TTC549 (cell line): ENCODE results near the gene ZFPM1.

Experiments
- FAIRE-seq: peaks from 2 replicates; lab custom pipeline; 2012; peaks lifted over from hg19 to GRCh38; lab: Jason Lieb, UNC

Gene ZFPM1

GRCh38 chr16:88499836-88500251 lies 46.8 kb downstream of the ZFPM1 start:
- FAIRE-seq: no peak

DNA sequence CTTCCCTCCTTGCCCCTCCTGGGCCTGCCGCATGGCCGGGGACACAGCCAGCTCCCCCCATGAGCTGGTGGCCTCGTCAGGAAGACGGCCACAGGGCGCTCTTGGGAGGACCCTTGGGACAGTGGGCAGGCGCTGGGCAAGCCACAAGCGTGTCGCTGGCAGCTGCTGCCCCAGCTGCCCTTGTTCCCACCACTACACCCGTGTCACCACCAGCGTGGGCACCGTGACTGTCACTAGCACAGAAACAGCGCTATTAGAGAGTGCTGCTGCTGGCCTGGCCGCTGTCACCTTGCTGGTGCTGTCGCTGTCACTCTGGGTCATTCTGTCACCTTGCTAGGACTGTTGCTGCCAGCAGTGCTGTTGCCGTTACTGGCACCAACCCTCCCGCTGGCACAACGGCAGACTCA lies 47.2 kb downstream of the ZFPM1 start:
- no peak for FAIRE-seq

DNA sequence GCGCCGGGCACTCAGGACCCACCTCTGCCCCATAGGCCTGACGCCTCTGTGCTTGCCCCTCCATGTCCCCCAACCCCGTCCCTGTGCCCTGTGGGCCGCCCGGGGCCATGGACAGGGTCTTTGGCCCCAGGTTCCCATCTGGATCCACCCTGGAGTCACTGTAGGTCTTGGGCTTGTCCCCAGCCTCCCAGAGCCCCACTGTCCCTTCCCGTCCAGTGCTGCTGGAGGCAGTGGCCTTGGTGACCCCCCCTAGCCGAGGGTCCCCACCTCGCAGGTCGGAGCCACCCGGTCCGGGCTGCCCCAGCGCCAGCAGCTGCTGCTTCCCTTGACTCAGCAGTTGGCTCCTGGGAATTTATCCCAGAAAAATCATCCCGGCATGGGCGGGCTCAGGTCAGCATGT lies 49.3 kb downstream of the ZFPM1 start:
- no peak for FAIRE-seq

DNA sequence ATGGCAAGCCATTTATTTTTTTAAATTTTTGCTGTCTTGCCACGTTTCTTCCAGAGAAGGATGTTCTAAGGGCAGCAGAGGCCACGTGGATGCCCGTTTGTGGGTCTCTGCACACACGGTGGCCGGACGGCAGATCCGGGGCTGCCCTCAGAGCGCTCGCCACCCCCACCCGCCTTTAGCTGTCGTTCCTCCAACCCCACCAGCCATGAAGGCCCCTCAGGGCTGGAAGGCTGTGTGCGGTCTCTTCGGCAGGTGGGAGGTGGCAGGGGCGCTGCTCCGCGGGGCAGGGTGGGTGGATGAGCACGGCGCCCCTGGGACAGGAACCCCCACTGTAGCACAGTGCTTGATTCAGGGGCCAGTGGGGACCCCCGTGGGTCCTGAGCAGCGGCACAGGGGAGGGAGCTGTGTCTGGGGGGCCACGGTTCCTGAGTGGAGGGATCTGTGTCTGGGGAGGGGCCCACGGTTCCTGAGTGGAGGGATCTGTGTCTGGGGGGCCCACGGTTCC lies 49.7 kb downstream of the ZFPM1 start:
- no peak for FAIRE-seq

DNA sequence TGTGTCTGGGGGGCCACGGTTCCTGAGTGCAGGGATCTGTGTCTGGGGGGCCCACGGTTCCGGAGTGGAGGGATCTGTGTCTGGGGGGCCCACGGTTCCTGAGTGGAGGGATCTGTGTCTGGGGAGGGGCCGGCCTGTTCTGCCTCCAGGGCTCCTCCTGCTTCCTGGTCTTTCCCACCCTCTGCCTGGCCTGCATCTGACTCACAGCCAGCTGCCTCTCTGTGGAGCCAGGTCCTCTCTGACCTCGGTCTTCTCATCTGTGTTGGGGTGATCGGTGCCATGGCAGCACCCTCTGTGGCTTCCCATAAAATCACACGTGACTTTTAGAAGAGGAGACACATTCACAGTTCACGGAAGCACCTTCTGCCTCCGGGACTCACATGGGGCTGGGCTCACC lies 50.3 kb downstream of the ZFPM1 start:
- no peak for FAIRE-seq

- FAIRE-seq: no peak
Observed at GRCh38 chr16:88503771-88504488, 50.9 kb downstream of the ZFPM1 start.

DNA sequence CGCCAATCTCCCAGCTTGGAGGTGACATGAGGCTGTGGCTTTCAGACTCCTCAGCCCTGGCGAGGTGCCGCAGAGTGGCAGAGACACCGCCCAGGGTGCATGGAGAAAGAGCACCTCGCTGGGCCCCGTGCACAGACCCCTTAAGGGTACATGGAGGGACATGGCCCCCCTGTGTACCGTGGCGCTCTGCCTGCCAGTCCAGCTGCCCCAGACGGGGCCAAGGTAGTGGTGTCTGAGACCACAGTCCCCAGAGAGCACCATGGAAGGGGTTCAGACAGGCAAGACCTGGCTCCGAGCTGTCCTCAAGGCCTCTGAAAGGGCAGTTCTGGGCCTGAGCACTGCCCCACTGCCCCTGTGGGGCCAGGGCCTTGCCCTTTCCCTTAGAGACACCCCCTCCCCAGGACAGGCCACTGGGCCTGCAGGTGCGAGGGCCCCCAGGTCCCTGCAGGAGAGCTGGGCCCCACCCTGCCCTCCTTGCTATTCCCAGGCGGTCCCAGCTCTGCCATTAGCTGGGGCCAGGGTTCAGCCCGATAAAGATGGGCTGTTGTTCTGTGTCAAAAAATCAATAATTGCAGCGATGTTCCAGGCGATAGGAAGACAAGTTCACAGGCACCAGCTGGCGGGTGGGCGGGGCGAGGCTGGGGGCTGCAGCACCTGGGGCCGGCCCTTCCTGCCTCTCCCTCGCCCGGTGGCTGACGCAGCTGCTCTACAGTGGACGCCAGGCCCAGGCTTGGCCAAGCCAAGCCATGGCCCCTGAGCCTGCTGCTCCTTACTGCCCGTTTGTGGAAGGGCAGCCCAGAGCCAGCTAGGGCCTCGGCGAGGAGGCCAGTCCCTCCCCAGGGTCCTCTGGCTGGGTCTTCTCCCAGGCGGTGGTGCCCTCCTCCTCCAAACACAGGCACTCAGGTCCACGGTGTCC lies 51.7 kb downstream of the ZFPM1 start:
- FAIRE-seq: no peak

GRCh38 chr16:88505405-88506082 lies 52.5 kb downstream of the ZFPM1 start:
- FAIRE-seq: no peak

- no peak for FAIRE-seq
Observed at GRCh38 chr16:88506723-88507122, 53.6 kb downstream of the ZFPM1 start.

- FAIRE-seq: no peak
Observed at GRCh38 chr16:88507231-88507743, 54.2 kb downstream of the ZFPM1 start.

DNA sequence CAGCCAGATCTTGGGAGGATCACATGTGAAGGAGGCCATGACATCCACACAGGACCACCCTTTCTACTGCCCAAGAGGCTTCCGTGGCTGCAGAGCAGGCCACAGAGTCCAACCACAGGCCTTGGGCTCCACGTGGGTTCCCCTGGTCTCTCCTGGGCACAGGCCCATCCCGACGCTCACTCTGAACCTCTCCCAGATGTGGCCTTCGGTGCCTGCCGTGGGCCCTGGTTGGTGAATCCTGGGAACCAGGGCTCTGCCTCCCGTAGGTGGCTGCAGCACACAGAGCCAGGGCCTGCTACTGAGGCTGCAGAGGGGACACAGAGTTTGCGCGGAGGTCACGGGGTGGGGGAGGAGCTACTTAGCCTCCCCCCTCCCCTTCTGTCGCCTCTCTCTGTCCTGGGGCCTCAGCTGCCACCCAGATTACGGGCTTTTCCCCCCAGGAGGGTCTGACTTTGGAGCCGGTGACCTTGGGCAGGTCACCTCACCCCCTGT lies 55.3 kb downstream of the ZFPM1 start:
- FAIRE-seq: no peak

DNA sequence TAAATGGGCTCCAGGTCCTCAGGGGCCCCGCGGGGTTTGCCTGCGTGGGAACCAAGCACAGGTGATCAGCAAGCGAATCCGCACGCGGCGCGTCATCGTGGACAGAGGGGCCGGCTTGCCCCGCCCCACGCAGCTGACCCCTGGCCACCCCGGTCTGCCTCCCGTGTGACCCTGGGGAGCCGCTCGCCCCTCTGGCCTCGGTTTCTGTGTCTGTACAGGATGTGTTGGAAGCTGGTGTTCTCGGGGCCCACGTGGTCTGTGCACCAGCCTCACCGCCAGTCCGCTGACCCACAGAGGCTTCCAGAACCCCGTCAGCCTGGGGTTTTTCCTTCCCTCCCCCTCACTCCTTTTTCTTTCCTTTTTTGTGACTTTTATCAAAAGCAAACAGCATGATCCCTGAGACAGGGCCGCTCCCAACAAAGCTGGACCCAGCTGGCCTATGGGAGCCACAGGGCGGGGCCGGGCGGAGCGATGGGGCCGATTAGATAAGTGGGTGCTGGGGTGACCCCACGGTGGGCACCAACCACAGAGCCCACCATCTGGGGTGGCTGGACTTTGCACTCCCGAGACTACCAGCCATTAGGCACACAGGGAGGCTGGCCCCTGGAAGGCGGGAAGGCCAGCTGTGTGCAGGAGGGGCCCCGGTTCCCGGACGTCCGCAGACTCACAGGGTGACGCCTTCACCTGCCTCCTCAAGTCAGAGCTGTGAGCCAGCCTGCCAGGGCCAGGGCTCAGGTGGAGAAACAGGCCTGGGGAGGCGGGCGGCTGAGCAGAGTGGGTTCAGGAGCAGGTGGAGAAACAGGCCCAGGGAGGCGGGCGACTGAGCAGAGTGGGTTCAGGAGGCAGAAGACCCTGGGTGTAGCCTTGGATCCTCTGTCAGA lies 56.0 kb downstream of the ZFPM1 start:
- no peak for FAIRE-seq

DNA sequence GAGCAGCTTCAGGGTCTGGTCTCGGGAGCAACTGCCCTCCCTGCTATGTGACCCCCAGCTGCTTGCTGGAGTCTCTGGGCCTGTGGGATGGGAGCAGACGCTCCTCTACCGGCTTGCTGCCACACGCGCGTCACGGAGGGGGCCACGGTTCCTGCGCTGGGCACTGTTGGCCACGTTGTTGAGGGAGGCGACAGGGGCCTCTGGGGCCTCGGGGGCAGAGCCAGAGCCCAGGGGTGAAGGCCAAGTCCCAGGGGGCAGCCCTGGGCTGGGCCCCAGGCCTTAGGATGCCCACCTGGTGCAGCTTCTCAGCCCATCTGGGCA lies 56.6 kb downstream of the ZFPM1 start:
- no peak for FAIRE-seq

DNA sequence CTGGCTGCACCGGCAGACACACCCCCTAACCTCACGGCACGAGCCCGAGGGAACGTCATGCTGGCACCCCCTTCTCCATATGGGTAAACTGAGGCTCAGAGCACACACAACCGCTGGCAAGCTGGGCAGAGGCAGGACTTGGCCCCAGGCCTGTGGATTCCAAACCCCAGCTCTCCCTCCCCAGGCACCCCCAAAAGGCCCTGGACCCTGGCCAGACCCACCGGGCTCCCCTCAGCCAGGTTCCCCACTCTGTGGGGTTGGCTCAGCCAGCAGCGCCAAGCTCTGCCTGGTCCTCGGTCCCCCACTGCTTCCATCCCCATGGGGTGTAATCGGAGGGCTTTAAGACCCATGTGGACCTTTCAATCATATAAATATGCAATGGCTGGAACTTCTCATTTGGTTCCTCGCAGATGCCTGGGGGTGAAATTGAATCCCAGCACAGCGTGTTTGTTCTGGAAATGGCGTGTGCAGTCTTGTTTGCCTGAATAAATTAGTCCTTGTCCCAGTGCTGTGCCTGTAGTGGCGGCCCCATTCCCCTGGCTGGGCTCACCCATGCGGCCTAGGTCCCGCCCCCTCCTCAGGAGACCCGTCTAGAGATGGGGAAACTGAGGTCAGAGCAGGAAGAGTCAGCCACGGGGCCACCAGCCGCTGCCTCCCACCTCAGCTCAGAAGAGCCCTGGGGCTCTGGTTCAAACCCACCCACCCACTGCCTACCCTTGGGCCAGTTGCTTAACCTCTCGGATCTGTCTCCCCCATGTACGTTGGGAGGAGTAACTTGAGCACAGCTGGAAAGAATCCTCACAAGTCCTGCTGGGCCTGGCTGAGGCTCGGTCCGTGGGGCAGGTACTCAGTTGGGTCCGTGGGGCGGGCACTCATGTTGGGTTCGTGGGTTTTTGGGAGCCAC lies 57.3 kb downstream of the ZFPM1 start:
- FAIRE-seq: no peak

- no peak for FAIRE-seq
Observed at GRCh38 chr16:88511060-88511459, 58.0 kb downstream of the ZFPM1 start.

DNA sequence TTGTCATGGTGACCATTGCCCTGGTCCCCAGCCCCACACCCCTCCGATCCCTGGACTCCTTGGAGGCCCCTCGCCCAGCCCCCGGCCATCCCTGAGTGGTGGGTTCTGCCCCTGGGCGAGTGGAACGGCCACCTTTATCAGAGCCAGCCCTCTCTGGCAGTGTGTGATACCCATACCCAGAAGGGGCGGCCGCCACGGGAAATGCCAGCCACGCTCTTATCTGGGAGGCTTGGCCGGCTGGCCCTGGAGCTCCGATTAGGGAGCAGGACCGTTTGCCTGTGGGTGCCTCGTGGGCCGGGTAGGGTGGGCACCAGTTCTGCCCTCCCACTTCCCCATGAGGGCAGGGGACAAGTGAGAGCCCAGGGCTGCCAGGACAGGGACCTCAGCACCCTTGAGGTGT lies 58.8 kb downstream of the ZFPM1 start:
- FAIRE-seq: no peak

- FAIRE-seq: no peak
Observed at GRCh38 chr16:88512728-88513696, 59.9 kb downstream of the ZFPM1 start.

- FAIRE-seq: no peak
Observed at GRCh38 chr16:88514070-88514469, 61.0 kb downstream of the ZFPM1 start.

DNA sequence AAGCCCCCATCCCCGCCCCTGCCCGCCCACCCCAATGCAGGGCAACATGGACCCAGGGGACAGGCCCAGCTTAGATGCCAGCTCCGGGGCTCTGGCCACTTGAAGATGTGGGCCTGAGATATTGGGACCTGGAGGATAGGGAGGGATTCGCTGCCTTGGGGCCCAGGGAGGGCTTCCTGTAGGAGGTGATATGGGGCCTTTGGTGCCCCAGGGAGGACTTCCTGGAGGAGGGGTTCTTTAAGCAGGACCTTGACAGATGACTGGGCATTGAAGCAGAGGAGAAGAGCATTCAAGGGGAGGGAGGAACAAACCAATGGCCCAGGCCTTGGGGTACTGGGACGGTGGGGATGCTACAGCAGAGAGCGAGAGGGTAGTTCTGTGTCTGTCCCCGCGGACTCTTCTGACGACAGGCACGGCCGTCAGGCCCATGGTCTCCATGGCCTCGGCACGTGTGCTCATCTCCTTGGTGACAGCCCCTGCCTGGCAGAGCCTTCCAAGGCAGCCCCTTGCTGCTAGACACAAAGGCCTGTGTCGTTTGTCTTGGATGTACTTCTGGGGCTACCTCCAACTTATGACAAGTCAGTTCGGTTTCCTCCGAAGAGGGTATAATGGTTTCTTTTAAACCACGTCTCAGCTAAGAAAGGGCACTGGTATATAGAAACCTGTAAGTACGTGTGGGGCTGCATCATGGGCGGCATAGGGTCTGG lies 61.6 kb downstream of the ZFPM1 start:
- no peak for FAIRE-seq
